ENCODE data around the gene CASK.
"Not testable (repeated sequence)": the region's sequence is repeated elsewhere in the genome, so short reads cannot be mapped to it uniquely, and the experiment has no call there.

CASK gene

GRCh38 chrX:41734530-41734929 is 188.8 kb downstream of the CASK start:
- no peak for DNase-seq (ENCODE audit: low read depth)

- DNase-seq (ENCODE audit: low read depth), result no peak
These were observed 189.4 kb downstream of the CASK start for GRCh38 chrX:41733939-41734338.

- DNase-seq (ENCODE audit: low read depth), result no peak
These were observed 191.1 kb downstream of the CASK start for GRCh38 chrX:41732260-41732659.

- no peak for DNase-seq (ENCODE audit: low read depth)
These were observed 193.3 kb downstream of the CASK start for GRCh38 chrX:41730081-41730480.

GRCh38 chrX:41728125-41728524 is 195.2 kb downstream of the CASK start:
- DNase-seq (ENCODE audit: low read depth), result no peak

- no peak for DNase-seq (ENCODE audit: low read depth)
These were observed 199.5 kb downstream of the CASK start, which contains the start of gene GPR82 for GRCh38 chrX:41723826-41724225. Gene GPR82 (plus strand): TSS chrX:41724181. CDS start chrX:41727027, 2,846 bp downstream.

- DNase-seq (ENCODE audit: low read depth), result no peak
These were observed 200.3 kb downstream of the CASK start for GRCh38 chrX:41722816-41723618.

- no peak for DNase-seq (ENCODE audit: low read depth)
These were observed 201.1 kb downstream of the CASK start for GRCh38 chrX:41722214-41722613.

- no peak for DNase-seq (ENCODE audit: low read depth)
These were observed 201.8 kb downstream of the CASK start for GRCh38 chrX:41721590-41721989.

- peak; percentile 28 for DNase-seq (ENCODE audit: low read depth)
These were observed 203.1 kb downstream of the CASK start for GRCh38 chrX:41720125-41720779.

- not testable (repeated sequence) for DNase-seq (ENCODE audit: low read depth)
These were observed 203.7 kb downstream of the CASK start for GRCh38 chrX:41719610-41720009.

- DNase-seq (ENCODE audit: low read depth), result no peak
These were observed 204.7 kb downstream of the CASK start for GRCh38 chrX:41718481-41719235.

- no peak for DNase-seq (ENCODE audit: low read depth)
These were observed 206.4 kb downstream of the CASK start for GRCh38 chrX:41716767-41717473.

- no peak for DNase-seq (ENCODE audit: low read depth)
These were observed 207.1 kb downstream of the CASK start for GRCh38 chrX:41716222-41716621.

GRCh38 chrX:41711021-41711667 is 212.2 kb downstream of the CASK start:
- no peak for DNase-seq (ENCODE audit: low read depth)

GRCh38 chrX:41708486-41708885 is 214.9 kb downstream of the CASK start:
- no peak for DNase-seq (ENCODE audit: low read depth)

- no peak for DNase-seq (ENCODE audit: low read depth)
These were observed 216.1 kb downstream of the CASK start for GRCh38 chrX:41707218-41707617.

- no peak for DNase-seq (ENCODE audit: low read depth)
These were observed 217.5 kb downstream of the CASK start for GRCh38 chrX:41705680-41706374.

GRCh38 chrX:41705042-41705441 is 218.3 kb downstream of the CASK start:
- no peak for DNase-seq (ENCODE audit: low read depth)

- no peak for DNase-seq (ENCODE audit: low read depth)
These were observed 219.8 kb downstream of the CASK start for GRCh38 chrX:41703574-41704029.

GRCh38 chrX:41695426-41695825 is 227.9 kb downstream of the CASK start:
- DNase-seq (ENCODE audit: low read depth), result no peak
